GM15510 (cell line): Measurements from ENCODE around the gene TAAR5.

Experiments used
- POLR2A ChIP-seq: IDR thresholded peaks from 3 replicates; pipeline ENCODE4 v1.6.1; 2011; ENCODE audit warnings: borderline replicate concordance; ENCODE audit not compliant: insufficient read length; ENCODE audit errors: extremely low read depth

TAAR5 gene

GRCh38 chr6:132587424-132587823, 2.1 kb downstream of the TAAR5 start:
- TF ChIP-seq POLR2A = no peak

- no peak for TF ChIP-seq POLR2A
These were observed 4.8 kb downstream of the TAAR5 start for GRCh38 chr6:132584698-132585097.

GRCh38 chr6:132571774-132572173, 17.8 kb downstream of the TAAR5 start:
- no peak for TF ChIP-seq POLR2A

- TF ChIP-seq POLR2A = no peak
These were observed 19.2 kb downstream of the TAAR5 start, which contains the start of gene TAAR6 for GRCh38 chr6:132570221-132570777. TSS of gene TAAR6 (plus strand) at chr6:132570322. CDS start at chr6:132570322, 0 bp downstream.

- TF ChIP-seq POLR2A = no peak
These were observed 20.4 kb downstream of the TAAR5 start for GRCh38 chr6:132569170-132569569.

- TF ChIP-seq POLR2A = no peak
These were observed 20.9 kb downstream of the TAAR5 start for GRCh38 chr6:132568611-132569010.

- no peak for TF ChIP-seq POLR2A
These were observed 22.0 kb downstream of the TAAR5 start for GRCh38 chr6:132567566-132567965.

- TF ChIP-seq POLR2A = no peak
These were observed 23.1 kb downstream of the TAAR5 start for GRCh38 chr6:132566404-132566803.

GRCh38 chr6:132552372-132552771, 37.2 kb downstream of the TAAR5 start, which contains the start of gene TAAR8:
TSS of gene TAAR8 (plus strand) at chr6:132552672. CDS start at chr6:132552693, 21 bp downstream.
- TF ChIP-seq POLR2A = no peak

GRCh38 chr6:132551214-132551613, 38.3 kb downstream of the TAAR5 start:
- no peak for TF ChIP-seq POLR2A

GRCh38 chr6:132548746-132549463, 40.6 kb downstream of the TAAR5 start:
- TF ChIP-seq POLR2A = no peak

GRCh38 chr6:132544826-132545225, 44.7 kb downstream of the TAAR5 start:
- no peak for TF ChIP-seq POLR2A
